Hematopoietic multipotent progenitor cell treated with erythropoietin and hydrocortisone succinate and interleukin-3 and kit ligand, for 8 days (in vitro differentiated cells): ENCODE results near the gene SPATA20.
A peak's percentile ranks its signal among the peaks of the same experiment; 100 is the strongest.

Experiments
- DNase-seq: peaks from one replicate; pipeline ENCODE4 v3.0.0-alpha.2; 2015

The SPATA20 gene

DNA sequence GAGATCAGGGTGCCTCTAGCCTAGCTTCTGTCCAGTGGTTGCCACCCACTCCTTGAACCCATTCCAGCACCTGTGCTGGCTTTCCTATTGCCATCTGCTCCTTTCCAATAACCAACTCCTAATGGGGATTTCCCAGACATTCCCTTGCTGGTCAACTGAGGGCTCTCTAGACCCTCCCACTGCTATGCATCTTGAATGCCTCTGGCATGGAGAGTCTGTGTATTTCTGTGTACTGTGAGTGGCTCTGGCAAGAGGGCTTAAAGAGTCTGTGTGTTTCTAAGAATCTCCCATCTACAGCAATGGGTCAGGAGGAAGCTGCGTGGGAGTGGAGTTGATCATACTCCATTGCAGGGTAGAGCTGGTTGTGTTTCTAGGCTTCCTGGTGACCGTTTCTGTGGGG, 25.5 kb upstream of the SPATA20 start:
- no peak for DNase-seq

DNA sequence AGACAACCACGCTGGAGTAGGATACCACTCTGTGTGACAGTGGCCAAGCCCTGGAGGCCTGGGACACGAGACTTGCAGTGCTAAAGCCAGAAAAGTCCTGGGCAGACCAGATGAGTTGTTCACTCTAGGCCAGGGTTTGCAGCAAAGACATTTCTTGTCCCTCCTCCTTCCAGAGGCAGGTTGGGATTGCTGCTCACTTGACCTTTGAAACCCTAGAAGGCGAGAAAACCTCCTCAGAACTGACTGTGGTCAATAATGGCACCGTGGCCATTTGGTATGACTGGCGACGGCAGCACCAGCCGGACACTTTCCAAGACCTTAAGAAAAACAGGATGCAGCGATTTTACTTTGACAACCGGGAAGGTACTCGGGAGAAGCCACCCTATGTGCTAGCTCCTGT, 24.2 kb upstream of the SPATA20 start:
- DNase-seq = no peak

DNA sequence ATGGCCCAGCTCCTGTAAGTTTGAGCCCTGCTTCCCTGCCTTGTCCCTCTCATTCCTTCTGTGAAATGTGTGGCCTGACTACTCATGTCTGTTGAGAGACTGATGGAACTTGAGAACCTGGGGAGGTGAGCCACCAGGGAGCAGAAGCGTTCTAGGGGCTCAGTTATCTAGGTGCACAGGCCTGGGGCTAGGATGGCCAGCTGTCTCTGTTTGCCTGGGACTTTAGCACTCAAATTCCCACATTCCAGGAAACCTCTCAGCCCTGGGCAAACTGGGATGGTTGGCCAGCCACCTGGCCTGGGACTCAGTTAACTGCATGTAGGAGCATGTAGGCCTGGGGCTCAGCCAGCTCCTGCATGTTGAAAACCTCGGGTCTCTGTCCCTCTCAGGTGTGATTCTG, 23.8 kb upstream of the SPATA20 start:
- no peak for DNase-seq

DNA sequence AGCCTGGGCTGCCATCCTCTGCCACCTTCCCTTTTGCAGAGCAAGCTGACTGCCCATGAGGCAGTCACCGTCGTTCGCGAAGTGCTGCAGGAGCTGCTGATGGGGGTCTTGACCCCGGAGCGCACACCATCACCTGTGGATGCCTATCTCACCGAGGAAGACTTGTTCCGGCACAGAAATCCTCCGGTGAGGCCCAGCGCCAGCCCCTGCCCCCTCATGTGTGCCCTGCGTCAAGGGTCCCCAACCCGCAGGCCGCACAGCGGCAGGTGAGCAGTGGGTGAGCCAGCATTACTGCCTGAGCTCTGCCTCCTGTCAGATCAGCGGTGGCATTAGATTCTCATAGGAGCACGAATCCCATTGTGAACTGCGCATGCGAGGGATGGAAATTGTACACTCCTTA, 22.1 kb upstream of the SPATA20 start:
- no peak for DNase-seq

DNA sequence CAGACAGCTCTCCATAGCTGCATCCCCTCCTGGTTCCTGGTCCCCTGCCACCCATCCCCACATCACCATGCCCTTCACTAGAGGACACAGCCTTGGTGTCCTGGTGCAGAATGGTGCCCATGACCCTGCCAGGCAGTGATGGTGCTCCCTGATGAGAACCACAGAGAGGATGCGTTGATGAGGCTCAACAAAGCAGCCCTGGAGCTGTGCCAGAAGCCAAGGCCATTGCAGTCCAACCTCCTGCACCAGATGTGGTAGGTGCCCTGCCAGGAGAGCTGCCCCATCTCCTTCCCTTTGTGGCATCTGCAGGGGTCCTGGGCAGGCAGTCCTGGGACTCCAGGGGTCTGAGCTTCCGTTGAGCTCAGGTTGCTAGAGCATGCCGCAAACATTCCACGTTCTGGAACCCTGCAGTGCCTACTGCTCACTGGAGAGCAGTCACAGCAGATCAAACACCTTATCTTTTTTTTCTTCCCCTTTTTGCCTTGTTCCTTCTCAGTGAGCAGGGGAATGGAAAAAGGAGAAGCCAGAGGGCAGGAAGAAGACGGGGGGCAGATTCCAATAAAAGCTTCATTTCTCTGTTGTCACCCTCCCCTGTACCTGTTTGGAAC, 19.7 kb upstream of the SPATA20 start:
- DNase-seq = no peak

DNA sequence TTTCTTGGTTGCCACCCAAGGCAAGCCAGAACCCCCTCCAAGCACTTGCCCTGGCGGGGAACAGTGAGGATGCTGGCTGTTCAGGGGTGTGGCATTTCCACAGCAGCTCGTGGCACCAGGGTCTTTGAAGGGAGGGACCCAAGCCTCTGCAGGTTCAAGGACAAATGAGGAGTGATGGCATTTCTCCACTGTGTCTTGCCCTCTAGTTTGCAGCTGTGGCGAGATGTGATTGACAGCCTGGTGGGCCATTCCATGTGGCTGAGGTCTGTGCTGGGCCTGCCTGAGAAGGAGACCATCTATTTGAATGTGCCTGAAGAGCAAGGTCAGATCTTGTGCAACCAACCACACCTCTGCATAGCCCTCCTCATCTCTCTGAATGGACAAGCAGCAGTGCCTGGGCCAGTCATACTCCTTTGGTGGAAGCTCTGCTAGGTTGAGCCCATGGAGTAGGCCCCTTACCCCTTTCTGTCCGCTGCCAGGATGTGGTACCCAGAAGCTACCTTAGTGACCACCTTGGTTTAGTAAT, 19.0 kb upstream of the SPATA20 start:
- no peak for DNase-seq

DNA sequence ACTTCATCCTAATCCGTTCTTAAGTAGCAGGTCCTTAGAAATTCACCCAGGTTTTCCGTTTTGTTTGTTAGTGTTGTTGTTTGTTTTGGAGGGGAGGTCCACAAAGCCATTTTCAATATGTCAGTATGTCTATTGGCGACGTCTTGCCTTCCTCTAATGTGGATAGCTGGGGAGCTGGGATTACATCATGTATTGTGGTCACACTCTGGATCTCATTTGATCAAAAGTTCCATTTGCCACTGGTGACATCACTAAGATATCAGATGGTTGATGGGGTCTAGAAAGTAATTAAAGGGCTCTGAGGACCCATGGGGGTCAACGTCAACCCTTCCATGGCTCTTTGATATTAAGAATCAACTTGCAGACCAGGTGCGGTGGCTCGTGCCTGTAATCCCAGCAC, 17.1 kb upstream of the SPATA20 start:
- no peak for DNase-seq

DNA sequence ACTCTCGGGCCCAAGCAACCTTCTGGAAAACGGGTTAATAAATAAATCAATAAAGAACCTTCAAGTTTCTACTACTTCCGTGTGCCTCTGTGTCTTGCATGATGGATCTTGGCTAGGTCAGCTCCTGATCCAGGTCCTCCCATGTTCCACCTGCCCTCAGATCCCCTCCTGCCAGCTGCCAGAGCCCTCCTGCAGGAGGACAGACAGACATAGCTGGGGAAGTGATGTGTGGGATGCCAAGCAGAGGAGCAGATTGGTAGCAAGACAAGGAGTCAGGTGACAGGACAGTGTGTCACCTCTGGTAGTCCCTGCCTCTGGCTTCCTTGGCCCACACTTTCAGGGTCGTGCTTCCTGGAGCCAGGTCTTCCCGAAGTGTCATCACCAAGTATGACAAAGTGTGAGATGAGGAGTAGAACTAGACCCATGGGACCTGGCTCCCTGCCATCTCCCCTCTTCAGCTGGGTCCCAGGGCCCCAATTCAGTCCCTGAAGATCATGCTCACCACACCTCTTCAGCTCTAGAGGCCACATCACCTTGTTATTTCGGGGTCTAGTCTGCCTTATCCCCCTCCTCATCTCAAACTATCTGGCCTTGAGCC, 15.4 kb upstream of the SPATA20 start:
- DNase-seq = peak; percentile 39

DNA sequence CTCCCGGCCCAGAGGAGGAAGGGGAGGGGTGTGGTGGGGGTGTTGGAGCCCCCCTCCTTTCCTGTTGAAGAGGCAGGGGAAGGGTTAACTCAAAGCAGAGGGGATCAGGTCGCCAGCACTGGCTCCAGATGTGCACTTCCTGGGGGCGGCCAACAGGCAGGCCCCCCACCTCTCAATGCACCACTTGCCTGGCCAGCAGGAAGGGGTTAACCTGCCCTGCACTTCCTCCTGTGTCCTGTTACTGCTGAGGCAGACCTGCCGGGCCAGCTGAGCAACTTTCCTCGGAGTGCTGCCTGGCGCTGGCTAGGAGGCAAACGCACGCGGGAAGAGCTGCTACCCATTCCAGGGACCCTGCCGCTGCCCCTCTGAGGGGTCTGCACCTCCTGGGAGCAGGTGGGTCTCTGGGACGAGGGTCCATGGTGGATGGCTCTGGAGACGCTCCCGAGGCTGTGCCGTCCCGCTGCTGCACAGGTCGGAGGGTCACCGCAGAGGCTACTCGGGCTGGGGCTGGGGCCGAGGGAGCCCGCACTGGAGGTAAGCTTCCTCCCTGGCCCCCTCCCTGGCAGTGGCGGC, 14.4 kb upstream of the SPATA20 start, which contains the start of gene EPN3:
EPN3 (plus strand) TSS at position 284 of the 573 bp plus-strand sequence. CDS start 3,822 bp downstream, outside the sequence.
- no peak for DNase-seq

DNA sequence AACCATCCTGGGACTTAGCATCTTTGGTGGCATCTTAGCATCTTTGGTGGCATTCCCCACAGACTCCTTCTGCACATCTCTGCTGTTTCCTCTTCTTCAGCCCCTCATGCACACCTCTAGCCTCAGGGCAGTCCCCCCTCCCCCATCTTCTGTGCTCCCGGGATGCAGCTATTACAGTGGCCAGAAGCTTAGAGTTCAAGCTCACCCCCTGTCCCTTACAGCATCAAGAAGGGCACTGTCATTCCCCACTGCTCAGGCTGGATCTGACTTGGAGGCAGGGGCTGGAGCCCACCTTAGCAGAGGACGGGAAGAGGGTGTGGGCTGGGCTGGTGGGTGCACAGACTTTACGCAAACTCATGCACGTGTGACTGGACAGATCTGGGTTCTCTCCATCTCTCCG, 13.8 kb upstream of the SPATA20 start:
- DNase-seq = no peak

DNA sequence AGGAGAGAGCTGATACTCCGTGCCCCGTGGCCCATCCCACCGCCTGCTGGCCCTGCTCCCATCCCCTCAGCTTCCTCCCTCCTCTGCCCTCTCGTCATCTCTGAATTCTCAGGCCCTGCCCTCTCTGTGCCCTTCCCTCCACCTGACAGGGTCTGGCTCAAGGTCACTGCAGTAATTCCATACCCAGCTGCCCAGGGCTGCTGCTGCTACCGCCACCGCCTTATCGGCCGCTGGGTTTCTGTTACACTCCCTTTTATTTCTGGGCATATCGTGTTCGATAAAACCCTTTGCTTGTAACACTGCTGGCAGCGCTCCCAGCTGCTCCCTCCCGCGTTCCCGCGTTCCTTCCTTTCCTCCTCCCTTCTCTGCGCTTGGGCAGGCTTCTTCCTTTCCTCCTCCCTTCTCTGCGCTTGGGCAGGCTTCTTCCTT, 13.2 kb upstream of the SPATA20 start:
- DNase-seq = peak; percentile 93

DNA sequence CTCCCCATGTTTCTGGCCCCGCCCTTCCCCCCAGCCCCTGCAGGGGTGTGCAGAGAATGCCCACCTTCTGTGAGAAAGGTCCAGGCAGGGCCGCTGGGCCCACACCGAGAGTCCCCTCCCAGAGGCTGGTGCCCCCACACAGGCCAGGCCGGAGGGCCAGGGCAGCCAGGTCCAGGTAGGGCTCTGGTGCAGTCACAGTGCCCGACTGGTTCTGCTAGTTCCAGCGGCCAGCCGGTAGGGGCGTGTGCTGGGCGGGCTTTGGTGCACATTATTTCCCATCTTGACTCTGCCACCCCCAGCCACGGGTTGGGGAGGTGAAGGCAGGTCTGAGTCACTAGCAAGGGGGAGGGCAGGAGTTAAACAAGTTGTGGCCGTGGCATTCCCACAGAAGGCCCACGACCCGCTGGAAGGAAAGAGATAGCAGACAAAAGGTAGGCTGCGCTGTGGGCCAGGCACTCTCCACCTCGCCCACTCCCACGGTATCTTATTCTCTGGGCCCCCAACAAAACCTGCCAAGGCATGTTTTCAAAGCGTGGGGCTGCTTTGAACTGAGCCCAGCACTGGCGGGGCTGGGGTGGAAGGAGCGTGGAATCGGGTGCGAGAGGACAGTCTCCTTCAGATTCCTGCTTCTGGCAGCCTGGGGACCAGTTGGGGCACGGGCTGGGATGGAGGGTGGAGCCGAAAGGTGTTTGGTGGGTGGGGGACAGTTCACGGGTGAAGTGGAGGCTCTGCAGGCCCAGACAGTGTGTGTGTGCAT, 12.6 kb upstream of the SPATA20 start:
- peak; percentile 80 for DNase-seq

DNA sequence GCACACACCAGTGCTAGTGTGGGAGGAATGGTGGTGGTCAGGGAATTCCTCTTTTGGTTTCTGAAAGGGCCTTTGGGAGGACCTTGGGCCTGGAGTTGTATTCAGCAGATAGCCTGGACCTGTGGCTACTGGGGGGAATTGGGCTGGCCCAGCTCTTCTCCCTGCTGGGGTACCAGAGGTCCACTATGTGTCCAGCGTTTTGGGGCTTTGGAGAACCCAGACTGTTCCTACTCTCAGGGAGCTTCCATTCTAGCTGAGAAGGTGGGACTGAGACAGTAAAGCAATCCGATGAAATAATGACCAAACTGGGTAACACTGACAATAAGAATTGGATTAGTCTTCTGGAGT, 12.0 kb upstream of the SPATA20 start:
- no peak for DNase-seq

DNA sequence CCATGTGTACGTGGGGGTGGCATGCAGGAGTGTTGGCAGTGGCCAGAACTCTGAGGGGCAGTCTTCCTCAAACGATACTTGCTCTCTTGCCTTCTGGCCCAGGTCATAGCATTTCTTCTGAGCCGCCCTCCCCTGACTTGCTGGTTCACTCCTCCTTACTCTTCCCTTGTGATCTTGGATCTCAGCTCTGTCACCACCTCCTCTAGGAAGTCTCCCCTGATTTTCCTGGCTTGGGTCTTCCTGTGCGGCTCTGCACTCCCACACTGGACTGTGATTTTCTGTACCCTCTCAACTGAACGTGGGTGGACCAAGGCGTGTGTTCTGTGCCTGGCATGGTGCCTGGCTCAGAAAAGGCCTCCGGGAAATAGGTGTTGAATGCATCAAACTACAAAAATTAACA, 11.6 kb upstream of the SPATA20 start:
- no peak for DNase-seq

DNA sequence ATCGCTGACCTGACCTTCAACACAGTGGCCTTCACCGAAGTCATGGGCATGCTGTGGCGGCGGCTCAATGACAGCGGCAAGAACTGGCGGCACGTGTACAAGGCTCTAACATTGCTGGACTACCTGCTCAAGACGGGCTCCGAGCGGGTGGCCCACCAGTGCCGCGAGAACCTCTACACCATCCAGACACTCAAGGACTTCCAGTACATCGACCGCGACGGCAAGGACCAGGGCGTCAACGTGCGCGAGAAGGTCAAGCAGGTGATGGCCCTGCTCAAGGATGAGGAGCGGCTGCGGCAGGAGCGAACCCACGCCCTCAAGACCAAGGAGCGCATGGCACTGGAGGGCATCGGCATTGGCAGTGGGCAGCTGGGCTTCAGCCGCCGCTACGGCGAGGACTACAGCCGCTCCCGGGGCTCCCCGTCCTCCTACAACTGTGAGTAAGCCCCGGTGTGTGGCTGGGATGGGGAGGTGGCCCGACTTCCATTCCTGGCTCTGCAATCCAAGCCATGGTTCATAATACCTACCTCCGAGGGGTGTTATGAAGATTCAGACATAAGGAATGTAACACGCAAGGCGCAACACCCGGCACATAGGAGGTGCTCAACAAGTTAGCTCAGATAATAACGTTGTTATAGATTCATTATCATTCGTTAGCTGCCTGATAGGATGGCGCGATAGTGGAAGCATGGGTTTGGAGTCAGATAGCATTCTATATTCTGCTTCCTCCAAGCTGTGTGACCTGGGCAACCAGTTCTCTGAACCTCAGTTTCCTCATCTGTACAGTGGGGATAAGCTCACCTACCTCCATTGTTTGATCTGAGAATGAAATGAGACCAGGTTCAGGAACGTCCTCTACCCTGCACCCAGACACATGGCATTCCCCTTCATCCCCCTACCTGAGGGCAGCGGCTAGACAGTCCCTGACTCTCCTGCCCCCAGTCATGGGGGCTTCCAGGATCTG, 10.0 kb upstream of the SPATA20 start:
- no peak for DNase-seq

DNA sequence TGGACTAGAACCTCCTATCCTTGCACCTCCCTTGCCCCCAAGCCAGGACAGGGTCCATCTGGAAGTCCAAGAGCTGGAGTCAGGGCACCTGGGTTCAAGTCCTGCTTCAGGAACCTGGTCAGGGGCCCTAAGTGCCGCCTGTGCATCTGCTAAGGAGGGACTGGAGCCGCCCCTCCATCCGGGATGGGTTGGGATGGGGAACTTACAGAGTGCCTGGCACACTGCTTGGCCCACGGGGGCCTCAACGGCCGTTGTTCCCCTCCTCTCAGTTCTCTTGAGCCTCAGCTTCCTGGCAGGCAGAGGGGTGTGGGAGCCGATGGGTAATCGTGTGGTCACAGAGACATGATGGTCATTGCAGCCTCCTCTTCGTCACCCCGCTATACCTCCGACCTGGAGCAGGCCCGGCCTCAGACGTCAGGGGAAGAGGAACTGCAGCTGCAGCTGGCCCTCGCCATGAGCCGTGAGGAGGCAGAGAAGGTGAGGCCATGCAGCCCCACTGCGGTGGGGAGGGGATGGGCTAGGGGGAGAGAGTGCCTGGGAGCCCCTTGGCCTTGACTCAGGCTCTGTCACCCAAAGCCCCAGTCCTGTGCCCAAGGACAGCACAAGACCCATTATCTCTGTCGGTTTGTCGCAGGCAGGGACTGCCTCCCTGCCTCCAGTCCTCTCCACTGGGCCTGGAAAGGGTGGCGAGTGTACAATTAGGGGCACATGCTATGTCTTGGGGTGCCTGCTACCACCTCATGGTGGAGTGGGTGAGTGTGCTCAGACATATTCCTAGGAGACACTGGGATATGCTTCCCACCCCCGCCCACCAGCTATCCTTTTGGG, 9.0 kb upstream of the SPATA20 start:
- no peak for DNase-seq

DNA sequence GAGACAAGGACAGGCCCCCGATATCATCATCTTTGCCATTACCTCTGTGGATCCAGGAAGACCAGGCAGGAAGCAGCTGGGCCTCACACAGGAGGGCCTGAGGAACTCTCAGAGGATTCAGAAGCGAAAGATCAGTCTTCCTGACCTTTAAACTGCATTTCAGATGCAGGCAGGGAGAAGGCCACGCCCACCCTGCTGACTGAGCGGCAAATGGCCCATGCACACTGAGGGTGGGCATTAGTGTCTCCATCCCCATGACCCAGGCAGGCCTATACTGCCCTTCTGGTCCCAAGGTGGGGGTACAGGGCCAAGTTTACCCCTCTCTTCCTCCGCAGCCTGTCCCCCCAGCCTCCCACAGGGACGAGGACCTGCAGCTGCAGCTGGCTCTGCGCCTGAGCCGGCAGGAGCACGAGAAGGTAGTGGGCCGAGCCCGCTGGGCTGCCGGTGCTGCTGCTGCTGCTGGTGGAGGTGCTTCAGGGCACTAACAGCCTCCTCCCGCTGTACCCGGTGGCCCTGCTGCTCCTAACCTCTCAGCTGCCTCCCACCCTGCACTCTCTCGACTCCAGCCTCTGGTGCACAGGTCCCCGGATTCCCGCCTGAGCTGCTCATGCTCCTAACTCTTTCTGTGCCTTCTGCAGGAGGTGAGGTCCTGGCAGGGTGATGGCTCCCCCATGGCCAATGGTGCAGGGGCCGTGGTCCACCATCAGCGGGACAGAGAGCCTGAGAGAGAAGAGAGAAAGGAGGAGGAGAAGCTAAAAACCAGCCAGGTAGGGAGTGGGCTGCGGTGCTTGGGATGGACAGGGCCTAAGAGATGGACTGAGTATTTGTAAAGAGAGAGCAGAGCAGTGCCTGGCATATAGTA, 8.2 kb upstream of the SPATA20 start:
- DNase-seq = no peak

DNA sequence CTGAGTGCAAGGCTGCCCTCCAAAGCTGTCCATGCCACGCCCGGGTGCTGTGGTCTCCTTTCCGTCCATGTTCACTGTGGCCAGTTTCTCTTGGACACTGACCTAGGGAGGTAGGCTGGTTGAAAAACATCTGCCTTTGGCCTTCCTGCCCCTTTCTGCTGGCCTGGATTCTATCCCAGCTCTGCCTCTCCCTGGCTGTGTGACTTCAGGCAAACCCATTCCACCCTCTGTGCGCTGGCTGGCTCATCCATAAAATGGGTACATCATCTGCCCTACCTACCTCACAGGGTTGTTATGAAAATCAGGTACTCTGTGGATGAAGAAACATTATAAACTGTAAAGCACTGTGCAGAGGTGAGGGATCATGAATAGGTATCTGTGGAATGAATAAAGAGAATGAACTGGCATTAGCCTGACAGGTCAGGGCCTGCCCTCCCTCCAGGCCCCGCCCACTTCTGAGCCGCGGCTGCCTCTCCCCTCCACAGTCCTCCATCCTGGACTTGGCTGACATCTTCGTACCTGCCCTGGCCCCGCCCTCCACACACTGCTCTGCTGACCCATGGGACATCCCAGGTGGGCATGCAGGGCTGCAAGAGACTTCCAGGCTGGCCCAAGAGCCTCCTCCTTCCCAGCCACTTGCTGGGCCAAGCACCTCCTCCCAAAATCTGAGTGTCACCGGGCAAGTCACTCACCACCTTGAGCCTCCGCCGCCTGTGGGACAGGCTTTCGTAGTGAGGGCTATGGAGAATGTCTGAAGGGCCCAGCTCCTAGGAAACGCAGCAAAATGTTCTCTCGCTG, 7.0 kb upstream of the SPATA20 start:
- no peak for DNase-seq

DNA sequence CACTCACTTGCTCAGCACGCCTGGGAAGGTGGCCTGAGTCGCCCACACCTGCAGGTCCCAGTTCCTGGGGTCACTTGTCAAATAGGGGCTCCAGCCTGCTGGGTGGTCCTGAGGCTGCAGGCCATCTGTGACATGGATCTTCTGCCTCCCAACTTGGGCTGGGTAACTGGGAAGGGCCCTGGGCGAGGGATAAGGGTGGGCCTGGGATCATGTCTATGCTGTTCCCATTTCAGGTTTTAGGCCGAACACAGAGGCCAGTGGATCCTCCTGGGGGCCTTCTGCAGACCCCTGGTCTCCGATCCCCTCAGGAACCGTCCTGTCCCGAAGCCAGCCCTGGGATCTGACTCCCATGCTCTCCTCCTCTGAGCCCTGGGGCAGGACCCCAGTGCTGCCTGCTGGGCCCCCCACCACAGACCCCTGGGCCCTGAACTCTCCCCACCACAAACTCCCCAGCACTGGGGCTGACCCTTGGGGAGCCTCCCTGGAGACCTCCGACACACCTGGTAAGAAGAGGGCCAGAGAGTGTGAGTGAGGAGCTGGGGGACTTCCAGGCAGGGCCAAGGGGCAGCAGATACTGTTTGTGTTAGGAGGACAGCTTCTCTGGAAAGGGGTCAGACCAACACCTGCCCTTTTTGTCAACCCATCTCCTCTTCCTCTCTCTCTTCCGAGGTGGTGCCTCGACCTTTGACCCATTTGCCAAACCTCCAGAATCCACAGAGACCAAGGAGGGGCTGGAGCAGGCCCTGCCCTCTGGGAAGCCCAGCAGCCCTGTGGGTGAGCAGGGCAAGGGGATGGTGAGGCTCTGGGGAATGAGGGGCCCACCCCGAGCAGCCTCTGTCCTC, 6.2 kb upstream of the SPATA20 start:
- no peak for DNase-seq
